ENCODE data around the gene WWOX. TPM values are rescaled to one million over a fixed set of nuclear protein-coding genes. Genes with fewer than 3 reads are reported as not detected.

The WWOX gene
- total and polyA plus RNA-seq, 2 of the 8 experiments (the other 6 are each of a cell fraction or from before 2014, with no cell fraction given) = 5.4 to 16.7 TPM

GRCh38 chr16:78851266-78851665, 751.8 kb downstream of the WWOX start (continued):
- TF ChIP-seq SIX5 (IDR thresholded peaks at IDR 0.05; ENCODE audit: low read depth, low read length) (no peak), JUND (IDR thresholded peaks at IDR 0.05; ENCODE audit: low read length) (no peak)

Measured in H1 (cell line).